Activated T-cell treated with anti-CD3 and anti-CD28 coated beads for 1 hour (primary cell): ENCODE data around the gene NDFIP1.

Source experiments
- DNase-seq: peaks from one replicate; pipeline ENCODE4 v3.0.0-alpha.2; 2020; ENCODE audit warnings: low read depth

The NDFIP1 gene

DNA sequence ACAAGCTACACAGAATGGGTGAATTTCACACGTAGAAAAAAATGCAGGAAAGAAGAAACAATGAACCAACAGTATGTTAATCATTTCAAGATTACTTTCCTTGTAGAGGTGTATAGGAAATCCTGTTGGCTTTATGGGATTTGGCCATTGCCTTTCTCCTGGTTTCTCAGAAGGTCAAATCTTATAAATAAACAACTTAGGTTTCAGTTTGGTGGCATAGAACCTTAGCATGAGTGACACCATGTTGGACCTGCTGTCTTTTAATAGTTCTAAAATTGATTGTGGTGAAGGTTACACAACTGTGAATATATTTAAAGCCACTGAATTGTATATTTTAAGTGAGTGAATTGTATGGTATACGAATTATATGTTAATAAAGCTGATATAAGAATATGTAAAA, 16.7 kb upstream of the NDFIP1 start:
- DNase-seq = no peak

DNA sequence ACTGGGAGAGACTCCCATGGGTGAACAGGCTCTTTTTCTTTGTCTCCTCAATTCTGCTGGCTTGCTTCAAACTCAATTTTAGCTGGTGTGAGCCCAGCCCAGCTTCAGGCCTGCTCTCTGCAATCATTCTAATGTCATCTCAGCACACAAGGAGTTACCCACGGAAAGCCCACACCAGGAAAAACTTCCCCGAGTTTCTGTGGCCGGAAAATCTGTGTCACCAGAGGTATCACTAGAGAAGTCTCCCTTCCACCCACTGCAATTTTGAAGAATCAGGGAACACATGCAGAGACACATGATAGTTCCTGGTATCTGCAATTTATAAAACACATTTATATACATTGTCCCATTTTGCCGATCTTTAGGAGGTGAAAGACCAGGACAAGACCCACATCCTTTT, 13.5 kb upstream of the NDFIP1 start:
- DNase-seq = no peak

DNA sequence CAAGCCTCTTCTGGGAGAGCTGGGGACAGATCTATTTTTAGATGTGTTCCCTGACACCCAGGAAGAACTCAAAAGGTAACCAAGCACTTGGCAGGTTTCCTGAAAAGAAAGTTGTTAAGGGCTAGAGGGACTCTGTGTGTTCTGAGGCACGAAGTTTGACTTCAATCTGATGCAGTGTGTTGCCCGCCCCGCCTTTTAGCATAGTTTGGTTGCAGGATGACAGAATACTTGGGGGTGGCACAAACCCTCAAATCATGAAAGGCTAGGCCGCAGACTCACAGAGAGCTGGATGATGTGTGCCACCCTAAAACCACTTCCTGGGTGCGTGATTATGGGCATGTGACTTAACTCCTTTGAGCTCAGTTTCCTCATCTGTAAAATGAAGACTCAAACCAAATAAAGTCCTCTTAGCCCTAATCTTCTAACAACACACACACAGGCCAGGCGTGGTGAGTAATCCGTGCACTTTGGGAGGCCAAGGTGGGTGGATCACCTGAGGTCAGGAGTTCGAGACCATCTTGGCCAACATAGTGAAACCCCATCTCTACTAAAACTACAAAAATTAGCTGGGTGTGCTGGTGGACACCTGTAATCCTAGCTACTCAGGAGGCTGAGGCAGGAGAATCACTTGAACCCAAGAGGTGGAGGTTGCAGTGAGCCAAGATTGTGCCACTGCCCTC, 12.8 kb upstream of the NDFIP1 start:
- DNase-seq = peak; percentile 59

DNA sequence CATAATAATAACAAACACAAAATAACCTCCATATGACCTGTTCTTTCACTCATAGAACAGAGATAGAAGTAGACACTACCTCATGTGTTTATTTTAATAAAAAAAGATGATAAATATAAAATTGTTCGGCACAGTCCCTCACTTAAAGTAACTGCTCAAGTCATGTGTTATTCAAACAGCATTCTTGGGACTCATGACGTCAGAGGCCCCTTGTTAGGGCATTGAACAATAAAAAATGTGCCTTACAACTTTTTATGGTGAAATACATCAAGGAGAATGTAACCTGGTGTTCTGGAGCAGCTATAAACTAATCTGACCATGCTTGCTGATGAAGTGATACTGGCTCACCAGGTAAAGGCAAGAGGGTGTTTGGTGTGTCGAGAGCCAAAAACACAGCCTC, 12.2 kb upstream of the NDFIP1 start:
- DNase-seq = no peak

DNA sequence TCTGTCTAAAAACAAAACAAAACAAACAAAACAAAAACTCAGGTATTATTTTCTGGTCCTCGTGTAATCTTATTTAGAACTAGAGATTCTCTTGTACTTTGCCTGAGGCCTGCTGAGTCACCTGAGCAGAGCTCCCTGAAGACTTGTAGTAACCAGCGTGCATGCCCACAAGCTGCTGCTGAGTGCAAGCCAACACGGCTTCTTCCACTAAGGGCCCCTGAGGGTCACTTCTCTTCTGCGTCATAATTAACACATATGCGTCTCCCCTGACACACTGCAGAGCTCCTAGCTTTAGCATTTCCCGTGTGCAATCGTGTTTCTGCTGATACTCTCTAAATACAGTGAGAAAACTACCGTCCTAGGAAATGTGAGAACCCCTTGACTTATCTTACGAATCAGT, 10.9 kb upstream of the NDFIP1 start:
- no peak for DNase-seq

DNA sequence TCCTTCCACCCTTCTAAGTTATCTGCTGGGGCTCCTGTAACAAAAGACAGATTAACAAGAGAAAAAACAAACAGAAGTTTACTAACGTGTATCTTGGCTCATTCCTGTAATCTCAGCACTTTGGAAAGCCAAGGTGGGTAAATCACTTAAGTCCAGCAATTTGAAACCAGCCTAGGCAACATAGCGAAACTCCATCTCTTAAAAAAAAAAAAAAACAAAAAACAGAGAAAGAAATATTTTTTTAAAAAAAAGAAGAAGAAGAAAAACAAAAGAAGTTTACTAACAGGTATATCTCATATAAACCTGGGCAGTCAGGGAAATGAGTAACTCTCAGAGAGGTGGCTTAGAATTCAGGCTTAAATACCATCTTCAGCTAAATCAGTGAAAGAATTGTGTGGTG, 10.3 kb upstream of the NDFIP1 start:
- DNase-seq = no peak

DNA sequence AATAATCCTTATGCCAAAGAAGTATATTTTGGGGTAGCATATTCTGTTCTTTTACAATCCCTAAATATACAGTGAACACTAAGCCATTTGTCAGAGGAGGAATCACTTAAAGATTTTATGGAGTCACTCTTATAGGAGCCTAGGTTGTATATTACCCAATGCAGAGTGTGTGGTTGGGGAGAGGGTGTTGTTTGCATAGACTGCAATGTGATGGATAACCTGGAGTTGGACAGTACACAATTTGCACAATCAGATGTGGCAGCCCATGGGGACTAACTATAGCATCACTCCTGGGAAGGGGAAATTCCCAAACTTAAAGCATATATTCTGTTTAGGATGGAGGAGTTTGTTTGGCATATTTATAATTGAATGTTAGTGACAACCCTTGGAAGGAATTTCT, 9.6 kb upstream of the NDFIP1 start:
- DNase-seq = no peak

DNA sequence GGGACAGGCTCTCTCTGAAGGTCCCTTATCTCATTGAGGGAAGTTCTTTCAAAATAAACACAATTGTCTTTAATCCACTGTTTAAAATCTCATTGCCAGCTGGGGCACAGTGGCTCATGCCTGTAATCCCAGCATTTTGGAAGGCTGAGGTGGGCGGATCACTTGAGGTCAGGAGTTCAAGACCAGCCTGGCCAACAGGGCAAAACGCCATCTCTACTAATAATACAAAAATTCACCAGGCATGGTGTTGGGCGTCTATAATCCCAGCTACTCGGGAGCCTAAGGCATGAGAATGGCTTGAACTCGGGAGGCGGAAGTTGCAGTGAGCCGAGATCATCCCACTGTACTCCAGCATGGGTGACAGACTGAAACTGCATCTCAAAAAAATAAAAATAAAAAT, 8.3 kb upstream of the NDFIP1 start:
- no peak for DNase-seq

DNA sequence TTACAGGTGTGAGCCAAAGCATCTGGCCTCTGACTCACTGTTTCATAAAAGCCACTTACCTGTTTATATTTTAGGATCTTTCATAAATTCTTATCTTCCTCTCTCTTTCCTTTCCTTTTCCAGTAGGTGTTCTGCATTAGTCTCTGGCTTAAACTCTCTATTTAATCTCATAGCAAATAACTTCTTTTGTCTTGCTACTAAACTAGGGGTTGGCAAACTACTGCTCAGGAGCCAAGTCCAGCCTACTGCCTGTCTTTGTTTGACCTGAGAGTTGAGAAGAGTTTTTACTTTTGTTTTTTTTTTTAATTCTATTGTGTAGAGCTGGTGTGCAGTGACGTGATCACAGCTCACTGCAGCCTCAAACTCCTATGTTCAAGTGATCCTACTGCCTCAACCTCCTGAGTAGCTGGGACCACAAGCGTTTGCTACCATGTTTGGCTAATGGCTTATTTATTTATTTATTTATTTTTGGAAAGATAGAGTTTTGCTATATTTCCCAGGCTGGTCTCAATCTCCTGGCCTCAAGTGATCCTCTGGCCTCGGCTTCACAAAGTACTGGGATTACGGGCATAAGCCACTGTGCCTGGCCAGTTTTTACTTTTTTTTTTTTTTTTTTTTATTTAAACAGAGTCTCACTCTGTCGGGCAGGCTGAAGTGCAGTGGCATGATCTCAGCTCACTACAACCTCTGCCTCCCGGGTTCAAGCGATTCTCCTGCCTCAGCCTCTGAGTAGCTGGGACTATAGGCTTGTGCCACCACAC, 5.4 kb upstream of the NDFIP1 start:
- DNase-seq = no peak

DNA sequence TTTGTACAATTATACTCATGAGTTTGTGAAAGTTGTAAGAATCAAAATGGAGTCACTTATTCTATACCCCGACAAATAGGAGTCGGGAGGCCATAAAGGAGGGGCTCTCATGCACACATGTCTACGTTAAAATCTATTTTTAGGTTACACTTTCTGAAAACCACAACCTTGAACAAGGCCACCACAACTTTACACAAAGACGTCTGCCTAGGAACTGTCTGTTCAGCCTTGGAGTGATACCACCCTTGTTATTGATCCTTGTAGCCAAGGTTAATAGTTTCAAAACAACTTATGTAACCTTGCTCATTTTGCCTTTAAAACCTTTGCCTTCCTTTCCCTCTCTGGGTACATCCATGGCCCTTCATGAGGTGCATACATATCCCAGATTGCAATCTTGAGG, 4.1 kb upstream of the NDFIP1 start:
- DNase-seq = no peak

DNA sequence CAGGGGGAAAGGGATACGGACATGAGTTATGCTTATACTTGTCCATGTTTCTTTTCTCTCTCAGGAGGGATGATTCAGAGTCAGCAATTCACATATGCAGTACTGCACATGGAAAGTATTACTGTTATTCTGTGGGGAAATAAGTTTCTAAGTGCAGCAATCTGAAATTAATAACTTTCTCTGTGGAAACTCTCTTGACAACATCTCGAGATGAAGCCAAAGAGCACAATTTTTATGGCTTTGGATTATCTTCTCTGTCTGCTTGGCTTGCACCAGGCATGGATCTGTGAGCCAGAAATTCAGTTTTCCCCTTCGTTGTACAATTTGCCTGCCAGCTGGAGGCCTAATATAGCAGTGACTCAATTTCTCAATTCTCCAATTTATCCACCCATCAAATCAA, 2.5 kb upstream of the NDFIP1 start:
- DNase-seq = no peak

DNA sequence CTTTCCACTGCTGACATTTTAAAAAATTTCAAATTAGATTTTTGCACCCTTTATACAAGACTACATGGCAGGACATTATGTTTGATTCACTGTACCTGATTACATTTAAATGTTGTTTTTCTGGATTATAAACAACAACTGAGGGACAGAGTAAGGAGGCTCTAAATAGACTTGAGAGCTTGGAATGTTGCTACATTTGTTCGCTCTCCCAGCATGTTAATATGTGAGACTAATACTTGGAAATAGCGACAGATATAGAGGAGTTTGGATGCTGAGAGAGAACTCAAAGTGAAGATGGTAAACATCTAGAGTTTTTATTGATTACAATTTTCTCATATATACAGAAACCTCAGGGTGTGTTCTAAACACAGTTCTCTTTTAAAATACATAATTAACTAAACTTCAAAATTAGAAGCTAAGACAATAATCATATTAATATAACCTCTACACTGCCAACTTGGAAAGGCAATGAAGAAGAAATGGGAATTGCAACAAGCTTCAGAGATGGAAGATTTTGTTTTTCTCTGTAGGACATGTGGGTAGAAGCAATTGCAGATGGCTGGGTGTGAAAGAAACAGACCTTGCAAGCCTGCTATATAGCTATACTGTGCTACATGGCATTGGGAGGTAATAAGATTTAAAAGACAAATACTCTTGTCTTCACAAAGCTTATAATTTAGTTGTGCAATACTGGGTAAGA, 1.4 kb upstream of the NDFIP1 start:
- no peak for DNase-seq

DNA sequence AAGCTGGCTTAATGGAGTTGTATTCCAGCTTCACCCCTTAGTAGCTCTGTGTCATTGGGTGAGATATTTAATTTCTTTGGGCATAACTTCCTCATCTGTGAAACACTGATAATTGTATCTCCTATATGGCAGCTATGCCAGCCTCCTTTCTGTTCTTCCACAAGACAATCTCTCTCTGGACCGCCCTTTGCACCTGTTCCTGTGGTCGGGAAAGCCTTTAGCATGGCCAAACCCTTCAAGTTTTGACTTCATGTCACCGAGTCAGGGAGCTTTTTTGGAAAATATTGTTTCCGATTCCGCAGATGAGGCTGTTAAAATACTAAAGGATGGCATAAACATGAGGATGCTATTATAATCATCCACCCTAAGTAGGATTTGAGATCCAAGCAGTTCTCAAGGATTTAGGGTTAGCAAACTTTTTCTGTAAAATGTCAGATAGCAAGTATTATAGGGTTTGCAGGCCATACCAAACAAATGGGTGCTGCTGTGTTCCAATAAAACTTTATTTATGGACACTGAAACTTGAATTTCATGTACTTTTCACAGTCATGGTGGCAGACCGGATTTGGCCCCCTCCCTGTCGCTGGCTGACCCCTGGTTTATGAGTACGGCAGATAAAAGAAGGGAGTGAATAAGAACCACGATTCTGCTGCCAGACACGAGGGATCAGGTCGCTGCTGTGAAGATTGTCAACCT, 695 bp upstream of the NDFIP1 start:
- no peak for DNase-seq

DNA sequence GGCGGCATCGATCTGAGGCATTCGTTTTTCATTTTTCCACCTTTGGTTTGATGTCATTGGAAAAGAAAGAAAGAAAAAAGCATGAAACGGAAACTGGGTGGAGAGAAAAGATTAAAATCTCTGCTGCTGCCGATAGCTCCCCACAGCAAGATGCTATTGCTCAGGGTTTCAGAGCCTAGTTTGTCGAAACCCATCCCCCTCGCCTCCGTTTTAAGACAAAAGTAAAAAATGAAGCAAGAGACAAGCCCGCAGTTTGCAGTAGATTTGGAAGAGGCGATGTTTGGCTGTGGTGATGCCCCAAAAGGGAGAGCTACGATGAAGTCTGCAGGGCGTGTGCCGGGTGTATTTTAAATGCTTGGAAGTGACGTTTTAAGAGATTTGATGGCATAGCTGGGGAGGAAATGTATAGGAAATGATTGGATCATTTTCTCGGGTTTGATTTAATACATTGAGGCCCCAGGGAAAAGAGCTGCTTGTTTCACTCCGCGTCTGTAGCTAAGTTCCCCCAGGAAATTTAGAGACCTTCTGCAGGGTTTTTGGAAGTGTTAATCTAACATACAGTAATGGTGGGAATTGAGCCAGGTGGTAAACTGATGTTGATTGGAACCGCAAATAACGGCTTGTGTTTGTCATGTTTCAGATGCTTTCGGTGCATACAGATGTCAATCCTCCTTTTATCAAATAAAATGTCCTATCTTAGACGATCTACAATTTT, 909 bp downstream of the NDFIP1 start:
- peak; percentile 30 for DNase-seq

DNA sequence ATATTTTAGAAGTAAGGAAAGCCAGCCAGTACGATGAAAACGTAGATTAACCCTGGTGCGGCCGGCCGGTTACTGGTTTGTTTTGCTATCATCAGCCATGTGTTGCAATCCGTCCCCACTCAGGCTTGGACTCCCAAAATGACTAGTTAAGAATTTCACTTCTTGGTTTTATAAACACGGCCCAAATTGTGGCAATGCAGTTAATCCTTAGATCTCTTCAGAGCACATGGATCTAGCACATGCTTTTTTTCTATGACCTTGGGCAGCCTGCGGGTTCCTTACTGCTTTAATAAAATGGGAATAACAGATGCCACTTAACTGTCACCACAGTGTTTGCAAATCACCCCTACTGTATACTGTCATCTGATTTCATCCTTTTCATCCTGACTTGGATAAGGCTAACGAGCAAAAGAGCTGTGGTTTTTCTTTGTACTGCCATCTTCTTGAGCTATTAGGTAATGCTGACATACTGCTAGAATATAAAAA, 1.5 kb downstream of the NDFIP1 start:
- DNase-seq = no peak

DNA sequence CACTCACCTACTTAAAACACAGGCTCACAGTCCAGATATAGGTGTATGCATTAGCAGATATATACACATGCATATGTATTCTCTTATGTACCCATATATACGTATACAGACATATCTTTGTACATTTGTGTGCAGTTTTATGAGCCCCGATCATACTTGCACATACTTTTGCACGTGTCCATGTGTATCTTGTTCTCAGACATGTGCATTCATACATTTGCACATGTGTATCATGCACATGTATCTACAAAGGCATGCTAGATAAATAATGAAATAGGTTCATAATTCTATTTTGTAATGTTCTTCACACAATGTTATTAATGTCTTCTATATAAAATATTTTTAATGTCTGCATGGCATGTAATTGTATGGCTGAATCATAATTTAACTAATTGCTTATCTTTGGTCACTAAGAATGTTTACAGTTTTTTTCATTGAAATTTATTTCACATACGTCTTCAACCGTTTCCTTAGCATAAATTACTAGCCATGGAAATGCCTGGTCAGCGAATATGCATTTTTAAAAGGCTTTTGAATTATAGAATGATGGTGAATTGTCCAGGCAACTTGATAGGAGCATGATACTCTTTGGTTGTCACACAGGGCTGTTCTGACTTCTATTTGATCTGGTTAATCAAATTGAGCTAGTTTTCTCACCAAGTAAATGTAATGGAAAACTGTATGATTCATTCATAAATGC, 2.6 kb downstream of the NDFIP1 start:
- no peak for DNase-seq

DNA sequence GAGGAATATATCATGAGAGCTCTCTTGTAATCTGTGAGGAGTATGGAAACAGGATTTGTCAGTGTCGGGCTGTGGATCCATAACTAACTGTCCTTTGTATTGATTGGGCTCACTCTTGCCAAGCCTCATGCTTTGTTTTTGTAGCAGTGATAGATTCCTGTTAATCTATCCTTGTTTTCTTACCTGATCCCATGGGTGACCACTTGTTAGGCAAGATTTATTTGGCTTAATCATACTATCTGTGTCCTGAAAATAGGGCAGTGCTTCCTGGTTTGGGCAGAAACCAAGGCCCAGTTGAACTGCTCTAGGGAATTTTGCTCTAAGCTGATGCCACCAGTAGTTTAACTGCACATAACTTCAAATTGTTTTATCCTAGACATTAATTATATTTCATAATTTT, 6.1 kb downstream of the NDFIP1 start:
- DNase-seq = no peak

DNA sequence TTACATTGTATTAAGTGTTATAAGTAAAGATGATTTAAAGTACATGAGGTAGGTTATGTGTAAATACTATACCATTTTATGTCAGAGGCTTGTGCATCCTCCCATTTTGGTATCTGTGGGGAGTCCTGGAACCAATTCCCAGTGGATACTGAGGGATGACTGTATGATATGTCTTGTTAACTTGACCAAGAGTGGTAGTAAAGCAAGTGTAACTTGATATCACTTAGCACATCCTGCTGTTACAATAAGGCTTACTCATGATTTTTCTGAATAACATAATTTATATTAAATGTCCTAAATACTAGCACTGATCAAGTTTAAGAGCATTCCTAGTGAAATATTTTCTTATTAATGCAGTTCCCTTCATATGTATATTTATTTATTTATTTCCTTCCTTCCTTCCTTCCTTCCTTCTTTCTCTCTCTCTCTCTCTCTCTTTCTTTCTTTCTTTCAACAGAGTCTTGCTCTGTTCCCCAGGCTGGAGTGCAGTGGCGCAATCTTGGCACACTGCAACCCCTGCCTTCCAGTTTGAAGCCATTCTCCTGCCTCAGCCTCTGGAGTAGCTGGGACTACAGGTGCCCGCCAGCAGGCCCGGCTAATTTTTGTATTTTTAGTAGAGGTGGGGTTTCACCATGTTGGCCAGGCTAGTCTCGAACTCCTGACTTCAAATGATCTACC, 7.5 kb downstream of the NDFIP1 start:
- no peak for DNase-seq

DNA sequence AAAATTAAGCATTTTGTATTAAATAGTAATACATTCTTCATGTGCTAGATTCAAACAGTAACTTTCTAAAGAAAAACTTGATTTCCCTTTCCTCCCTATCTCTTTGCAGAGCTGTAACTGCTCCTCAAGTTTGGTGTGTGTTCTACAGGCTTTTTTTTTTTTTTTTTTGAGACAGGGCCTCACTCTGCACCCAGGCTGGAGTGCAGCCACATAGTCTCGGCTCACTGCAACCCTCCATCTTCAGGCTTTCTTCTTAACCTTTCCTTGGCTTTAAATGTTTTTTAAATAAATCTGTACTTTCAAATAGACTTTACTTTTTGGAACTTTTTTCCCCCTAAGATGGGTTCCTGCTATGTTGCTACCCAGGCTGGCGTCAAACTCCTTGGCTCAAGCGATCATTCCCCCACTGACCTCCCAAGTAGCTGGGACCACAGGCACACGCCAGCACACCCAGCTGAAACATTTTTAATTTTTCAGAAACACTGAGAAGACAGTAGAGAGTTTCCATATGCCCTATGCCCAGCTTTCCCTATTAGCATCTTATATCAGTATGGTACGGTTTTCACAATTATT, 9.1 kb downstream of the NDFIP1 start:
- no peak for DNase-seq

DNA sequence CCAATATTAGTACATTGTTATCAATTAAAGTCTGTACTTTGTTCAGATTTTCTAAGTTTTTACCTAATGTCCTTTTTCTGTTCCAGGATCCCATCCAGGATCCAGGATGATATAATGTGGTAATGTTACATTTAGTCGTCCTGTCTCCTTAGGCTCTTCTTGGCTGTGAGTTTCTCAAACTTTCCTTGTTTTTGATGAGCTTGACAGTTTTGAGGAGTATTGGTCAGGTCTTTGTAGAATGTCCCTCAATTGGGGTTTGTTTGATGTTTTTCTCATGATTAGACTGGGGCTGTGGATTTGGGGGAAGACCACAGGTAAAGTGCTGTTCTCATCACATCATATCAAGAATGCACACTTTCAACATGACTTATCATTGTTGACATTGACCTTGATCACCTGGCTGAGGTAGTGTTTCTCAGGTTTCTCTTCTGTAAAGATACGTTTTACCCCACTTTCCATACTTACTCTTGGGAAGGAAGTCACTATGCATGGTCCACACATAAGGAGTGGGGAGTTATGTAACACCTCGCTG, 9.6 kb downstream of the NDFIP1 start:
- no peak for DNase-seq
